Coronary artery (tissue), 2 donors: ENCODE data around the gene PRDX6.
A peak's percentile ranks its signal among the peaks of the same experiment; 100 is the strongest.
"Not testable (repeated sequence)": the region's sequence is repeated elsewhere in the genome, so short reads cannot be mapped to it uniquely, and the experiment has no call there.

ENCODE experiments used
- DNase-seq: peaks from one replicate; pipeline ENCODE4 v3.0.0-alpha.2; 2017; ENCODE audit warnings: low spot score
- H3K27ac ChIP-seq, 2 donors: fragments of 200-600 bp; sonication (generic); one replicate each; pipeline ENCODE4 v1.5.1; 2016 to 2019
- H3K4me3 ChIP-seq: fragments of 200-600 bp; sonication (generic); 2 replicates; pipeline ENCODE4 v1.5.1; 2016; ENCODE audit warnings: mild to moderate bottlenecking, moderate library complexity
- TF ChIP-seq, protein P1 (sequence below): fragments of 200-600 bp; sonication (generic); IDR thresholded peaks from one replicate; pipeline ENCODE4 v1.5.1; 2019; ENCODE audit warnings: antibody characterized with exemption

PRDX6 gene

DNA sequence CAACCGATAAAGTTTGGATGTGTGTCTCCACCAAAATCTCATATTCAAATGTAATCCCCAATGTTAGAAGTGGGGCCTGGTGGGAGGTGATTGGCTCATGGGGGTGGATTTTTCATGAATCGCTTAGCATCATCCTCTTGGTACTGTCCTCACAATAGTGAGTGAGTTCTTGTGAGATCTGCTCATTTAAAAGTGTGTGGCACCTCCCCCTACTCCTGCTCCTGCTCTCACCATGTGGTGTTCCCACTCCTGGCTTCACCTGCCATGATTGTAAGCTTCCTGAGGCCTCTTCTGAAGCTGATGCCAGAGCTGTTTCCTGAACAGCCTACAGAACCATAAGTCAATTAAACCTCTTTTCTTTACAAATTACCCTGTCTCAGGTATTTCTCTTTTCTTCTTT, 28.2 kb upstream of the PRDX6 start:
- Histone ChIP-seq H3K27ac (no peak overlapping the region), H3K4me3 (no peak overlapping the region)
- no peak for DNase-seq
- TF ChIP-seq, protein P1, sequence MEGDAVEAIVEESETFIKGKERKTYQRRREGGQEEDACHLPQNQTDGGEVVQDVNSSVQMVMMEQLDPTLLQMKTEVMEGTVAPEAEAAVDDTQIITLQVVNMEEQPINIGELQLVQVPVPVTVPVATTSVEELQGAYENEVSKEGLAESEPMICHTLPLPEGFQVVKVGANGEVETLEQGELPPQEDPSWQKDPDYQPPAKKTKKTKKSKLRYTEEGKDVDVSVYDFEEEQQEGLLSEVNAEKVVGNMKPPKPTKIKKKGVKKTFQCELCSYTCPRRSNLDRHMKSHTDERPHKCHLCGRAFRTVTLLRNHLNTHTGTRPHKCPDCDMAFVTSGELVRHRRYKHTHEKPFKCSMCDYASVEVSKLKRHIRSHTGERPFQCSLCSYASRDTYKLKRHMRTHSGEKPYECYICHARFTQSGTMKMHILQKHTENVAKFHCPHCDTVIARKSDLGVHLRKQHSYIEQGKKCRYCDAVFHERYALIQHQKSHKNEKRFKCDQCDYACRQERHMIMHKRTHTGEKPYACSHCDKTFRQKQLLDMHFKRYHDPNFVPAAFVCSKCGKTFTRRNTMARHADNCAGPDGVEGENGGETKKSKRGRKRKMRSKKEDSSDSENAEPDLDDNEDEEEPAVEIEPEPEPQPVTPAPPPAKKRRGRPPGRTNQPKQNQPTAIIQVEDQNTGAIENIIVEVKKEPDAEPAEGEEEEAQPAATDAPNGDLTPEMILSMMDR, result no peak

DNA sequence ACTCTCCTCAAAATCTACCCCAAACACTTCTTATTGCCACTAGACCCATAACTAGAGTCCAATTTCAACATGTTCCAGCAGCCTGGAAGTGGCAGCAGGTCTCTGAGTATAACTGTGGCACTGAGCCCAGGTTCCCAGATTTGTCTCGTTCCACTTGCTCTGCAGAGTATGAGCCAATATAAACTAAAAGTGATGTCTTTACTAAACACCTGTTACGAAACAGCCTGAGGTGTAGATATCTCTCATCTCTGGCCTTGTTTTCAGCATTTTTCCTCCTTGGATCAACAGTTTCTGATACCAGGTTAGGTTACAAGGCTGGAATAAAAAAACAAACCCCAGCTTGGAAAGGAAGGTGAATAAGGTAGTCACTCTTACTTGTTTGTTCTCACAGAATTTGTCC, 25.2 kb upstream of the PRDX6 start:
- peak overlapping the region in 1 of 2 donors; percentile 21 for H3K27ac ChIP-seq
- H3K4me3 ChIP-seq, result no peak overlapping the region
- no peak for DNase-seq
- TF ChIP-seq, protein P1, result no peak

DNA sequence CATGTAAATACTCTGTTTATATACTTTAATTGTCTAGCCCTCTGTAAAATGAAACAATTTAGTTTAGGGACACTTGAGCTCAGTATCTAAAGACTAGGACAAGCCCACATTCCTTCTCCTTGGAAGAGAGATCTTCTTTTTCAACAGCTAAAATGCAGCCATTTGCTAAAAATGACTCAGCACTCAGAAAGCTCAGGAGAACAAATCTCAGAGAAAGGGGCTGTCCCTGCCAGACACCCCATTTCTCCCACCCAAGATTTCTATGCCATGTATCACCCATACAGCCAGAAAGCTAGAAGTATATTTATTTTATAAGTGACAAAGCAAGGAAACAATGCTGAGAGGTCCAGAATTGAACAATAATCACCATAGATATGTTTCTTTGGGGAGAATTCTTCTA, 23.2 kb upstream of the PRDX6 start:
- Histone ChIP-seq H3K27ac (no peak overlapping the region), H3K4me3 (no peak overlapping the region)
- DNase-seq, result no peak
- TF ChIP-seq, protein P1, result no peak

DNA sequence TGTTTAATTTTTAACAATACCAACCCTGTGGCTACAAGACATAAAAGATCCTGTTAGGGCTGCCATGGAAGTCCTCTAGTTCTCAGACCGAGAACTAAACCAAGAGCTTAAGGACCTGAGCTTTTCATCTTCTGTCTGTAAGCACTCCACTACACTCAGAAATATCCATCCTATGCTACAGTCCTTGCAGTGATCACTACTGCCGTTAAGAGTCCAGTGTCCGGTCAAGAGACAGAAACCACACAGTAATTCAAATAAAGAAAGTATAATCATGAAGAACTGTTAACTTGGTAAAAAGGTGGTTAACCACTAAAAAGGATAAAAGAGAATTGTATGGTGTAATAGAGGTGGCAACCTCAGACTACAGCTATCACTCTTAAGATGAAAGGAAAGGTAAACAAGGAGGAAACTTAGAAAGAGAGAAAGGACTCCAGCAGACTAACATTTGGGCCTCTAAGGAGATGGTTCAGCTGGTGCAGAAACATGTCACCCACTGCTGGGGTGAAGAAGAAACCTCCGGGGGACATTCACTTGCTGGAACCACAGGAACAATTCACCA, 22.1 kb upstream of the PRDX6 start:
- Histone ChIP-seq H3K4me3 (no peak overlapping the region), H3K27ac (no peak overlapping the region)
- no peak for DNase-seq
- TF ChIP-seq, protein P1, result no peak

DNA sequence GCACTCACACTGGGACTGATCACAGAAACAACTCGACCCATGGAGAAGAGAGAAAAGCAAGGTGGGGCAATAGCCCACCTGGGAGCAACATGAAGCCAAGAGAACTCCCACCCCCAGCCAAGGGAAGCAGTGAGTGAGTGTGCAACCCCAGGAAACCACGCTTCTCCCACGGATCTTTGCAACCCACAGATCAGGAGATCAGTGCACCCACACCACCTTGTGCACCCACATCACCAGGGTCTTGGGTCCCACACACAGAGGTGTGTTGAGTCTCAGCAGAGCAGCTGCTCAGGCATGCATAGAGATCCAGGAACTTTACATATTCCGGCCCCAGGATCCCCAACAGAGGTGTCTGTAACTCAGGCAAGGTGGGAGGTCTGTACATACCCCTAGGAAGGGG, 17.2 kb upstream of the PRDX6 start:
- H3K4me3 ChIP-seq, result no peak overlapping the region
- H3K27ac ChIP-seq, result no peak overlapping the region
- DNase-seq, result no peak
- TF ChIP-seq, protein P1, result no peak

DNA sequence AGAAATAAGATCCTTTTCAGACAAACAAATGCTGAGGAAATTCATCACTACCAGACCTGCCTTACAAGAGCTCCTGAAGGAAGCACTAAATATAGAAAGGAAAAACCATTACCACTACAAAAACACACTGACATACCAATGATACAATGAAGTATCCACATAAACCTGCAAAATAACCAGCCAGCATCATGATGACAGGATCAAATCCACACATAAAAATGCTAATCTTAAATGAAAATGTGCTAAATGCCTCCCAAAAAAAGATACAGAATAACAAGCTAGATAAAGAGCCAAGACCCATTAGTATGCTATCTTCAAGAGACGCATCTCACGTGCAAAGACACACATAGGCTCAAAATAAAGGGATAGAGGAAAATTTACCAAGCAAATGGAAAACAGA, 14.5 kb upstream of the PRDX6 start:
- not testable (repeated sequence) for H3K4me3 ChIP-seq, DNase-seq, H3K27ac ChIP-seq

DNA sequence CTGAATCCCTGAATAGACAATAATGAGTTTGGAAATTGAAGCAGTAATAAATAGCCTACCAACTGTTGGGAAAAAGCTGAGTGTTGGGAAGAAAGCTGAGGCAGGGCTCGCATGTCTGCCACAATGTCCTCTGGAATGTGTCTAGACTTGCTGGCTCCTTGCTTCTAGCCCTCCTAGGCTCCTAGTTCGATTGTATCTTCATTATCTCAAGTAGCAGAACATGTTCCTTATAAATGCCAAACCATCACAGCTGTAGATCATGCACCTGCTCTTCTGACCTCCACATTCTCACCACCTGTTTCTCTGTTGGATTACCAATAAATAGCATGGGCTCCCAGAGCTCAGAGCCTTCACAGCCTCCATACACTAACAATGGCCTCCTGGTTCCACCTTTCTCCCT, 12.9 kb upstream of the PRDX6 start:
- DNase-seq, H3K27ac ChIP-seq: not testable (repeated sequence)

DNA sequence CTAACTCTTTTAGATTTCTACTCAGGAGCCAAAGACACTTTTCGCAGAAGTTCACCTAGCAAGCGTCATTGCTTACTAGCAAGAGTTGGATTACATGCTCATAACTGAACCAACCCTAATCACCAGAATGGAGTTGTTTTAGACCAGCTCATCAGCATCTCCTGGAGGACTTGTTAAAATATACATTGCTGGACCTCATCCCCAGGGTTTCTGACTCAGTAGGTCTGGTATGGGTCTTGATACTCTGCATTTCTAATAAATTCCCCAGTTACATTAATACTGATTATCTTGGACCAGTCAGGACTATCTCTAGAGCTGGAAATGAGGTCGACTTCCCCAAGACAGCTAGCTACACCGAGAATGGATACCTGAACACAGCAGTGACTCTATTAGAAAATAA, 9.7 kb upstream of the PRDX6 start:
- no peak for DNase-seq
- TF ChIP-seq, protein P1, result no peak
- H3K27ac ChIP-seq, result no peak overlapping the region
- no peak overlapping the region for H3K4me3 ChIP-seq

More for the DNA sequence above, 12.9 kb upstream of the PRDX6 start:
- not testable (repeated sequence) for H3K4me3 ChIP-seq
